H1 (cell line): ENCODE measurements around the gene BAIAP2. TPM values are rescaled to one million over a fixed set of nuclear protein-coding genes. Genes with fewer than 3 reads are reported as not detected.

Source experiments
- CREB1 ChIP-seq: IDR thresholded peaks from 2 replicates; pipeline ENCODE4 v1.6.1; 2012; ENCODE audit warnings: inconsistent platforms
- KDM4A ChIP-seq: IDR thresholded peaks from one replicate; pipeline ENCODE4 v1.7.1; 2012; ENCODE audit warnings: low read depth, mild to moderate bottlenecking, moderate library complexity, low read length, inconsistent platforms; ENCODE audit not compliant: severe bottlenecking
- PHF8 ChIP-seq: fragments of 200-600 bp; sonication (generic); conservative IDR thresholded peaks from 2 replicates; pipeline ENCODE4 v1.7.1; 2012; ENCODE audit warnings: low read depth, mild to moderate bottlenecking, inconsistent platforms, low read length, moderate library complexity
- POU5F1 ChIP-seq: IDR thresholded peaks from 2 replicates; pipeline ENCODE4 v1.6.1; 2011; ENCODE audit warnings: low read depth, mild to moderate bottlenecking, low read length, moderate library complexity
- RAD21 ChIP-seq, 2 experiments: IDR thresholded peaks in 1 of 2; conservative IDR thresholded peaks in 1 of 2; 2 replicates each; pipeline ENCODE4 v1.6.1; 2011; ENCODE audit warnings: low read depth in 2 of 2, low read length in 2 of 2, improper control_type of control experiment in 1 of 2, inconsistent platforms in 1 of 2, mild to moderate bottlenecking in 1 of 2, moderate library complexity in 1 of 2
- polyA plus RNA-seq, 7 experiments: library from polyadenylated mRNA; depleted of rRNA in 3 of 7; stranded (reverse) in 5 of 7; unstranded in 2 of 7; fragments of >200 nt in 5 of 7; fragments of 200-250 nt in 2 of 7; gene quantifications; 1 replicate in 5 of 7; 2 replicates in 1 of 7; 4 replicates in 1 of 7; pipeline versions ENCODE4 v1.2.1 to v1.2.3, GENCODE V29; 2011 to 2013; ENCODE audit warnings: missing spikeins in 2 of 7, mixed read lengths in 2 of 7
- total RNA-seq: library from RNA; stranded (reverse); fragmentation: NEBNext Ultra II Directional; extraction: Animal tissue kit (Norgen Biotek cat#: 25700); gene quantifications from 2 replicates; pipeline ENCODE4 v1.2.1, GENCODE V29; 2021

Gene BAIAP2
- total and polyA plus RNA-seq, 2 of the 8 experiments (the other 6 are each of a cell fraction or from before 2014, with no cell fraction given): 10.0 to 22.8 TPM

- no peak for TF ChIP-seq POU5F1
- no peak for TF ChIP-seq KDM4A
- no peak for TF ChIP-seq PHF8
- TF ChIP-seq CREB1: no peak
- TF ChIP-seq RAD21 (IDR thresholded peaks at IDR 0.05 in 1 of 2, conservative IDR thresholded peaks at IDR 0.05 in 1 of 2; ENCODE audit: low read depth in 2 of 2, low read length in 2 of 2): no peak
Measured at GRCh38 chr17:81036197-81036941, 1.4 kb downstream of the BAIAP2 start (continued).
